ENCODE results near the gene FRMD4A.

DNA sequence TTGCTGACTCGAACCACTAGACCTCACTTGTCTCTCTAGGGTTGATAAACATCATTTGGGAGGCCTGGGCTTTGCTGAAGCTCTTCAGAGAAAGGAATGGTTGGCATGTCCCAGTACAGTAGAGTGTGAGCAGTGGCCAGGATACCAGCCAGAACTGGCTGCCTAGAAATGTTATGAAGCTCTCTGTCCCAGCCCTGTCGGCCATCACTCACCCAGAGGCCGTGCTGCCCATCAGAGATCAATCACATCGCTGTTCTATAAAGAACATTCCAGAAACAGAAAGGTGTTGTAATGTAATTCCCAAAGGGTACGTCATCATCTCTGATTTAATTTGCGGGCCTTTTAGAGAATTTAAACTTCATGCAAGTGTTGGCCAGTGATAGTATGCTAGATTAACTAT is 632.5 kb downstream of the FRMD4A start:
- no peak for TF ChIP-seq CTCF (conservative IDR thresholded peaks at IDR 0.05; ENCODE audit: low read depth, low read length)
- TF ChIP-seq EZH2 (IDR thresholded peaks at IDR 0.05; ENCODE audit: low read length, unreplicated experiment) = no peak
- TF ChIP-seq EZH2phosphoT487 (IDR thresholded peaks at IDR 0.05; ENCODE audit: borderline replicate concordance, low read length) = no peak
